HG02623 (cell line): ENCODE results near the gene GNAI3.
"Not testable (repeated sequence)": the region's sequence is repeated elsewhere in the genome, so short reads cannot be mapped to it uniquely, and the experiment has no call there.

Source experiments
- ATAC-seq: cut with Tn5 transposase; IDR thresholded peaks from one replicate; pipeline ENCODE4 v1.9.1; 2021; ENCODE audit warnings: moderate library complexity; ENCODE audit not compliant: unreplicated experiment

The GNAI3 gene

DNA sequence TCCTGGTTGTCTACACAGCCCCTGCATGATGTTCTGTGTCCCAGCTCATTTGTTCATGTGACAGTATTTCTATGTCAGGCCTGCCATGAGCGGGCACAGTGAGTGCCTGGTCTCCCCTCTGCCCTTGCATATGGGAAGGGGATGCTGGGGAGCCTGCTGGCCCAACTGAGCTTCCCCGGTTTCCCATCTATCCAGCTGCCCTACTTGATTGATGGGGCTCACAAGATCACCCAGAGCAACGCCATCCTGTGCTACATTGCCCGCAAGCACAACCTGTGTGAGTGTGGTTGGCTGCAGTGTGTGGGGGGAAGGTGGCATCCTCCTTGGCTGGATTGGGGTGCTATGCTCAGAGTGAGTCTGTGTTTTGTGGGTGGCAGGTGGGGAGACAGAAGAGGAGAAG lies 109.0 kb downstream of the GNAI3 start:
- no peak for ATAC-seq

DNA sequence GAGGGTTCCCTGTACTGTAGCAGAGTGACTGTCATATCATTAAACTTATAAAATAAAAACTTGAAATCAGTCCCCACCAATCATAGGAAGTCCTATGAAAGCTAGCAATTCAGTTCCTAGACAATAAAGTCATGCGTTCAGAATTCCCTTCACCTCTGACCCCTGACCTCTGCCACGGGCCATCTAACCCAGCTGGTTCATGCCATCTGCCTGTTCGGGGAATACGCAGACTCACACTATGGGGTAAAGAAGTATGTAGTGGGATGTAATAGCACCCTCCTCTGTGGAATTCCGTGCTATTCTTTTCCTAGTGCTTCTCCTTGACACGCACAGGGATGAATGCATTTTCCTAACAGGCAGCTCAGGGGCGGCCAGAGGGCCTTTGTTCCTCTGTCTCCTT lies 109.6 kb downstream of the GNAI3 start:
- ATAC-seq: no peak

DNA sequence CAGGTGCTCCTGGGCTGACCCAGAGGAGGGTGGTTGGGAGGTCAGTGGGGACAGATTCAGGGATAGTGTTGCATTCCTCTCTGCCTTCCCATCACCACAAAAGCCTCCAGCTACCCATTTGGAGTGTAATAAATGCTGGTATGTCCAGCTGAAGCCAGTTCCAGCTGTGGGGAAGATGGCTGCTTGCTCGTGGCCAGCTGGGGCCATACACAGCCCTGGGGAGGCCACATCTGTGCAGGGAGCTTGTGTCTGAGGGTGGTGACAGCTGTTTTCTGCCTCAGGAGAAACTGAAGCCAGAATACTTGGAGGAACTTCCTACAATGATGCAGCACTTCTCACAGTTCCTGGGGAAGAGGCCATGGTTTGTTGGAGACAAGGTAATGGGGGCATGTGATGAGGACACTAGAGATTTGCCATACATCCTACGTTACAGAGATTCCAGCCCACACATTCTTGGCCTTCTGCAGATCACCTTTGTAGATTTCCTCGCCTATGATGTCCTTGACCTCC lies 110.2 kb downstream of the GNAI3 start:
- no peak for ATAC-seq

DNA sequence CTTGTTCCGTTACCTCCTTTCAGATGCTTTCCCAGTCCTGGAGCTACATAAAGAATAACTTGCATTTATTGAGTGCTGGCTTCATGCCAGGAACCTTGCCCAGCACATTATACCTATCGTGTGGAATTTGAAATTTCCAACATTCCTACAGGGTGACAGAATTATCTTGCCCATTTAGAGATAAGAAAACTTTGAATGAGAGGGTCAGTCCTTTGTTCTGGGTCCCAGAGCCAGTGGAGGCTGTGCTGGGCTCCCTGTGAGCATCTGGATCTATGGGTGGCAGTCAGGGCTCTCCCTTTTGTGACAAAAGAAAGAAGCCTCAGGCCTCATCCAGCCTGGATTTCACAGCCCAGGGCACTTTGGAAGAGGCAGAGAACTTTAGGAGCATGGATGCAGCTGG lies 110.7 kb downstream of the GNAI3 start:
- ATAC-seq: no peak

DNA sequence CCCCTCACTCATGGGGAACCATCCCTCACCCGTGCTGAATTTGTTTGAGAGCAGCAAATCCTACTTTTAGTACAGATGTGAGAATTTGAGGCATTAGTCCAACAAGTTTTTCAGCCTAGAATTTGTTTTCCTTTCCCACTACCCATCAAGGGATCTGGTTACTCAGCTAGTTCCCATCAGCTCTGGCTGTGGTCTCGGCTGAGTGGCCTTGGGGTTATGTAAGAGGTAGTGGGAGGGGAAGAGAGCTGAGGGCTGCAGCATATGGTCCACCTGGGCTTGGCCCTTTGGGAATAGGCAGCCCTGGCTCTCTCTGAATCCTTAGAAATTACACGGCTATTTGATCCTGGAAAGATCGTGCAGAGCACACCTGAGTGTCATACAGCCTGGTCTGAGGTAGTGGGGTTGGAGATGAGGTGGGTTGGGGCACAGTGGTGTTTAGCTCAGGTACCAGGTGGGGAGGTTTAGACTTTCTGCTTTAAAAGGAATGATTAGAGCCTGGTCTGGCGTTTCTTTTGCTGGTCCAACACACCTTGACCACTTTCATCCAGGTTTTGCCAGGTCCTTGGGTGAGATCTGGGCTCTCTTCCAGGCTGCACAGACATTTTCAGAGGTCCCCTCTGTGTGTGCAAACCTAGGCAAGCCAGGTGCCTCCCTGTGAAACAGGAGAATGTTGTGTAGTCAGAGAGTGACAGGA lies 111.7 kb downstream of the GNAI3 start:
- ATAC-seq: no peak

DNA sequence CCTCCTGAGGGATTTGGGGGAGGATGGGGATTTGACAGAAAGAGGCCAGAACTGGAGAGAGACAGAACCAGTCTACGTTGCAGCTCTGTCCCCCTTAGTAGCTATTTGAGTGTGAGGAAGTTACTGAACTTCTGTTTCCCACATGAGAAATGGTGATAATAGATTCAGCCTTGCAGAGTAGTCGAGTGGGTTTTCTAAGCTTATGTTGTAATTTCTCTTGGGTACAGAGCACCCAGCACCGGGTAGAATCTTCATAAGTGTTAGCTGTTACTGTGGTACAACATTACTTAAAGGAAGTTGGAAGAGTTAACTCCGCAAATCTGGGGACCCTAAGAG lies 112.2 kb downstream of the GNAI3 start:
- not testable (repeated sequence) for ATAC-seq

DNA sequence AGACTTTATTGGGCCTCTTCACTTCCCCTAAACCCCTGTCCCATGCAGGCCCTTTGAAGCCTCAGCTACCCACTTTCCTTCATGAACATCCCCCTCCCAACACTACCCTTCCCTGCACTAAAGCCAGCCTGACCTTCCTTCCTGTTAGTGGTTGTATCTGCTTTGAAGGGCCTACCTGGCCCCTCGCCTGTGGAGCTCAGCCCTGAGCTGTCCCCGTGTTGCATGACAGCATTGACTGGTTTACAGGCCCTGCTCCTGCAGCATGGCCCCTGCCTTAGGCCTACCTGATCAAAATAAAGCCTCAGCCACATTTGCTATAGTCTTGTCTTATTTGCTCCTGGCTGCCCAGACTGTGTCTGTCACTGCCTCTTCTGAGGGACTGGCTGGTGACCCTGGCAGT lies 113.0 kb downstream of the GNAI3 start:
- no peak for ATAC-seq

DNA sequence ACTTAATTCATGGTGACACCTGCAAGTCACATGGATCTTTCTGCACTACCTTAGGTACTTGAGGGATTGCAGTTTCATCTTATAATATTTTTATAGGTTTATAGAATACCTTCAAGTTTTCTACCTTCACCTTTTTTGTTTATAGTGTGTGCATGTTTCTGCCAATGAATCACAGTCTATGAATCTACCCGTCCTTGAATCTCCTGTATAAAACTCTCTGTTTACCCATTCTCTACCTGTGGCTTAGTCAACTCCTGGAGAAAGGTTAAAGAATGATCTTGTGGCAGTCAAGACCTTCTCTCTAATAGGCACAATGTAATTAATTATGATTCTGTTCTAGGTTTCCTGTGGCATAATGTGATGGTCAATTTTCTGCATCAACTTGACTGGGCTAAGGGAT lies 116.3 kb downstream of the GNAI3 start:
- no peak for ATAC-seq

DNA sequence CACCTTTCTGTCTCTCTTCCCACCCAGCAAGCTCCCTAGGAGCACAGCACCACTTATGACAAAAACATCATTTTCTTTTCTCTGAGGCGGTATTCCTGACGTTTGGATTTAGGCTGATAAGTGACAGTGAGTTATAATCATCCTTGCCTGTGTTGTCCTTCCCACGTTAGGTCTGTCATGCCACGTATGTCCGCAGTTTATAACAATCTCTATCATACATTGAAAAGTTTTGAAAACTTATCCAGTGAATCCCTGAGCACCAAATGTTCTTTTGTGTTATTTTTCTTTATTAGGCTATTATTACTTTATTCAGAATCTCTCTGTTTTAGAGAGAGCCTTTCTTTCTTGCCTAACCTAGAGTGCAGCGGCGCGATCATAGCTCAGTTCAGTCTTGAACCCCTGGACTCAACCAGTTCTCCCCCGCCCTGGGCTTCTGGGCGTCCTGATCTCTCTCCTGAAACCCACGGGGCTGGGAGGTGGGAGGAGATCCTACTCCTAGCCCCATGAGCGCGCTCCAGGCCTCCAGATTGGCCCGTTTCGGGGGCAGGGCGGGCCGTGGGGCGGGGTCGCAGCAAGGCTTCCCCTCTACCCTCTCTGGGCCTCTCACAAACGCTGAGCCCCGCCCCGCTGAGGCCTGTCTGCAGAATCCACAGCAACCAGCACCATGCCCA lies 119.2 kb downstream of the GNAI3 start, which contains the start of gene GSTM2:
GSTM2 (plus strand) TSS at position 606 of the 671 bp plus-strand sequence; CDS start at position 665, 59 bp downstream.
- ATAC-seq: peak; percentile 97
